Posterior cingulate gyrus (tissue), 11 donors: ENCODE measurements around the gene PPP2R5A.
"Not testable (repeated sequence)": the region's sequence is repeated elsewhere in the genome, so short reads cannot be mapped to it uniquely, and the experiment has no call there.

ENCODE experiments used
- DNase-seq, 10 donors: peaks; one replicate each; pipeline versions ENCODE4 v3.0.0 to v3.0.0-alpha.2; 2020 to 2021; ENCODE audit warnings: mixed read lengths in 3 of 10
- intact Hi-C: fragments of 100-400 bp; cut with DNase I; formaldehyde crosslinking; loops from one replicate; pipeline ENCODE4 v1.15.1; 2023

The PPP2R5A gene

DNA sequence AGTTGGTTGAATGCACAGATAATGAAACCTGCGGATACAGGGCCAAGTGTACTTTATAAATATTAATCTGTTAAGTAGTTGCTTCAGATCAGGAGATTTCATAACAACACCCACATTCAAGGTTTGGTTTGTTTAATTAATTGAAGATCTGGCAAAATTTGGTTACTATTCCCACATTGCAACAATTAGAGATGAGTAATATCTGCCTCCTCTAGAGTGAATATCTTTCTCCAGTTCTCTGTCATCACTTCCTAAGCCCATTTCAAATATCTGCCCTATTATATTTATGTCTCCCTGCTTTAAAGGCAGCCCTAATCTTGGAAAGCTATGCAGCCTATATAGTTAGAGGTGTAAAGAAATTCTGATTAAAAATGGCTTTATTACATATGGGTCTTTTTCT lies 61.4 kb downstream of the PPP2R5A start:
- intact Hi-C loops: no loop called here
- DNase-seq: no peak

DNA sequence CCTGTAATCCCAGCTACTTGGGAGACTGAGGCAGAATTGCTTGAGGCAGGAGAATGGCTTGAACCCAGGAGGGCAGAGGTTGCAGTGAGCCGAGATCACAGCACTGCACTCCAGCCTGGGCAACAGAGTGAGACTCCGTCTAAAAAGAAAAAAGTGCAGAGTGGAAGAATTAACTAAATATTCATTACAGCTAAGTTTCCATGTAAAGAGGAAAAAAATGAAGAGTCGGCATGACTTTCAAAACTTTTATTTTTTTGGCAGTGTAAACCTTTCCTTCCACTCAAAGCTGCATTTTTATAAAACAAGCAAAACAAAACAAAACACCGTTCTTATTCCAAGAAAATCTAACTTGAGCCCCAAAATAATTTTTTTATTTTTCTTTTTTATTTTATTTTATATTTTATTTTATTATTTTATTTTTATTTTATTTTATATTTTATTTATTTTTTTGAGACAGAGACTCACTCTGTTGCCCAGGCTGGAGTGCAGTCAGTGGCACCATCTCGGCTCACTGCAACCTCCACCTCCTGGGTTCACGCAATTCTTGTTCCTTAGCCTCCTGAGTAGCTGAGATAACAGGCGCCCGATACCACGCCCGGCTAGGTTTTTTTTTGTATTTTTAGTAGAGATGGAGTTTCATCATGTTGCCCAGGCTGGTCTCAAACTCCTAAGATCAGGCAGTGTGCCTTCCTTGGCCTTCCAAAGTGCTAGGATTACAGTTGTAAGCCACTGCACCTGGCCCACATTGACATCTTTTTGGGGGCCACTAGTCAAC lies 66.6 kb downstream of the PPP2R5A start:
- intact Hi-C loops: no loop called here
- no peak for DNase-seq

DNA sequence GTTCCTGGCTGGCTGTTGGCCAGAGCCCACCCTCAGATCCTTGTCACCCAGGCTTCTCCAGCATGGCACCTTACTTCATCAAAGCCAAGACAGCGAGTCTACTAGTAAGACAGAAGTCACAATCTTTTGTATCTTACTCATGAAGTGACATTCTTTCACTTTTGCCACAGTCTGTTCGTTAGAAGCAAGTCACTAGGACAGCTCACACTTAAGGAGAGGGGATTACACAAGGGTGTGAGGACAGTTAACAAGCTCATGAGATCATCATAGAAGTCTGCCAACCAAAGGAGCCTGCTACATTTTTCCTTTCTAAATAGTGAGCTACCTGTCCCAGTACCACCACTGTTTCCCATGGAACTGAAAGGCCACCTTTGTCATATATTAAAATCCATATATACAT lies 68.0 kb downstream of the PPP2R5A start:
- intact Hi-C loops: no loop called here
- no peak for DNase-seq

DNA sequence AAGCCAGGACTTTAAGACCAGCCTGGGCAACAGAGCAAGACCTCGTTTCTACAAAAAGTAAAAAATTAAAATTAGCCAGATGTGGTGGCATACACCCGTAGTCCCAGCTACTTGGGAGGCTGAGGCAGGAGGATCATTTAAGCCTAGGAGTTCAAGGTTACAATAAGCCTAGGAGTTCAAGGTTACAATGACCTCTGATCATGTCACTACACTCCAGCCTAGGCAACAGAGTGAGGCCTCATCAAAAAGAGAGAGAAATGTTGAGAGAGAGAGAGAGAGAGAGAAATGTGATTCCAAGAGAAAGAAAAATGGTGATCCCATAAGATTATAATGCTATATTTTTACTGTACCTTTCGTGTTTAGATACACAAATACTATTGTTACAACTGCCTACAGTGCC lies 69.3 kb downstream of the PPP2R5A start:
- DNase-seq: no peak
- intact Hi-C loops: no loop called here

DNA sequence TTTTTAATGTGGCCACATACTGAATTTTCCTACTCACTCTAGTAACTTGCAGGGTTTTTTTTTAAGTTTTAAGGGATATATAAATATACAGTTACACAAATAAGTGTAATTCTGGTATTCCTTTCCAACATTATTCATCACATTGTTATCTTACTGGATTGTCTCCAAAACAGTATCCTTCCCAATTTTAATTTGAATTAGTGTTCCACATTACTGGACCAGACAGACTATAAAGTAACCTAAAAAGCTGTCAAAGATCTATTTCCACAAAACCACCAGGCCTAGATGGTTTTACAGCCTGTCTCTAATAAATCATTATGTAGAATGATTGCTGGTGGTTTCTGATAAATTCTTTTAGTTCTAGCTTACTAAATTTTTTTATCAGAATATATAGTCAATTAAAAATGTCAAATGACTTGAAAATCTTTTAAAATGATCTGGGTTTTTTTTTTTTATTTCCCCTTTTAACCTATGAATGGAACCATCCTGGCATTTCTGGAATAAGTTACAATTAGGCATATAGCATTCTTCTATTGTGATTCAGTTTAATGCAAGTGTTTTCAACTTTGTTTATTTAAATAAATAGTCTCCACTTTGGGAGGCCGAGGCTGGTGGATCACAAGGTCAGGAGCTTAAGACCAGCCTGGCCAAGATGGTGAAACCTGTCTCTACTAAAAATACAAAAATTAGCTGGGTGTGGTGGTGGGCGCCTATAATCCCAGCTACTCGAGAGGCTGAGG lies 70.2 kb downstream of the PPP2R5A start:
- intact Hi-C loops: no loop called here
- no peak for DNase-seq

DNA sequence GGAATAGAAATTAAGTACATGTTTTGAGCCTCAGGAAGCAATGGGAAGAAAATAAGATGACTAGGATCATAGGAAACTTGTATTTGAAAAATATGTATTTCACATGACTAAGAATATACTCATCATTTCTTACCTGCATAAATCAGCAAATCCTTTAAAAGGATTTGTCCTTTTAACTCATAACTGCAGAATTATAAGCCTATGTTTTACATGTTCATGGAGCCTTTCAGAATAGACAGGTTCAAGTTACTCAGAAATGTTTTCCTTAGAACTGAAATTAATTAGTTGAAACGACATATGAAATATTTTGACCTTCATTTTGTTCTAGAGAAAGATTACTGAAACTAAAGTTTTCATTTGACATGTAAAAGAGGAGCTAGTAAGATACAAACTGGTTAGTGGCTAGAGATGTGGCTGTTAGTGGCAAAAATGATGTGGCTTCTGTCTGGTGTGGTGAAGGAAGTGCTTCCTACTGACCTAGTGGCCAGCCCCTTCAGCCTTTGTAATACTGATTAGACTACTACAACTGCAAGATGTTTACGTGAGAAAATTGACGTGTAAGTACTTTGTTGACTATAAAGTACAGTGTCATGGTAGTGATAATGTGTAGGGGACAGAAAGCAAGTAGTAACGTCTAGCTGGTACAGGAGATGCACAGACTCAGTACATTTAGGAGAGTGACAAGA lies 74.7 kb downstream of the PPP2R5A start:
- DNase-seq: no peak
- intact Hi-C loops: no loop called here

DNA sequence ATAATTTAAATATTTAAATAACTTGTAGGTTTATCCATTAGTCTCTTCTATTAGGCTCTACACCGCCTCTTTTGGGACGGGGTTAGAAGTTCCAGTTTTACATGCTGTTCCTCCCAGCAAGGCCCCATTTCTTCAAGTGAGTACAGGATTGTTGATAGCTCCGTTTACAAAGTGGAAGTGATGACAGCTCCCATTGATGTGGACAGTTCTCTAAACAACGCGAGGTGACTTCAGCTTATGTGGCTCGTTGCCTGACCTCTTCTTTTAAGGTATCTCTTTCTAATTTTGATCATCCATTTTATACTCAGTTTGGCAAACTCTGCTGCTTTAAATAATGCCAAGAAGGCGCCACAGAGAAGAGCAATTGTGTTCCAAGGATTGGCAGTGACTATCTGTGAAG lies 79.8 kb downstream of the PPP2R5A start:
- intact Hi-C loops: loop anchor here (5.0 kb wide), 2 partner anchors 83 to 92 kb away; no protein-coding TSS in a partner anchor
- DNase-seq: no peak

DNA sequence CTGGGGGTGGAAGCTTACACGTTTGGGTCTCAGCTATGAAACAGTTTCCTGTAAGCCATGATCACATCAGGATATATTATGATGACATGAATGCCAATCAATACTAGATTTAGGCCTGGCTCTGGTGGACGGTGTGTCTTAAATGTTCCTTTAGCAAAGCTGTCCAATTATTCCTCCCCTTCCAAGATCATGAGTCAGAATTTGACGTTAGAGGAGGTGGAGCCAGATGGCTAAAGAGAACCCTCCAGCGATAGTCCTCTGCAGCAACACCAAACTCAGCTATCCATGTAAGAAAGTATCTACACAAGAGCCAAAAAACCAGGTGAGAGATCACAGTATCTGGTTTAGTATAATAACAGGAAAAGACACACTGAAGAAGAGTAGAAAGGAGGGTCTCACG lies 81.7 kb downstream of the PPP2R5A start:
- DNase-seq: no peak

DNA sequence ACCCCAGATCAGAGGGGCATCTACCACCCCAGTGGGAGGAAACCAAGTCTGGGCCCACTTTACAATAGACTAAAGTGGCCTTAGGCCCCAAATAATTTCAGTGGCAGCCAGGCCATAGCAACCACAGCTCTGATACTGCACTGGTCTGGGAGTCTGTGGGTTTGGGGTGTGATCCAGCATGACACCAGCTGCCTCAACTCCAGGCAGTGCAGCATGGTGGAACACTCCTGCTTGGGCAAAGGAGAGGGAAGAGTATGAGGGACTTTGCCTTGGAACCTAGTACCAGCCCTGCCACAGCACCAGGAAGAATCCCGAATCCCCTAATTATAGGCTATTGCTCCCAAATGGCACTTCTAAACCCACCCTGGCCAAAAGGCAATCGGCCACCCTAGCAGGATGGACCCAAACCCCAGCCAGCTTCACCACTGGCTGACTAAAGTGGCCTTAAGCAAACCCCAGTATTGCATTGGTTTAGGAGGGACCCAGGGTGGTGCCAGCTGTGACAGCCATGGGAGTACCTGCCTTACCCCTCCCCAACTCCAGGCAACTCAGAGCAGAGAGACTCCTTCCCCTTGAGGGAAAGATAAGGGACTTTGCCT lies 82.4 kb downstream of the PPP2R5A start:
- DNase-seq: no peak
- intact Hi-C loops: loop anchor here (2.0 to 5.0 kb wide), 3 partner anchors 85 to 297 kb away; no protein-coding TSS in a partner anchor

More for the DNA sequence above, 81.7 kb downstream of the PPP2R5A start:
- intact Hi-C loops: loop anchor here (5.0 kb wide), 2 partner anchors 85 to 90 kb away; no protein-coding TSS in a partner anchor

DNA sequence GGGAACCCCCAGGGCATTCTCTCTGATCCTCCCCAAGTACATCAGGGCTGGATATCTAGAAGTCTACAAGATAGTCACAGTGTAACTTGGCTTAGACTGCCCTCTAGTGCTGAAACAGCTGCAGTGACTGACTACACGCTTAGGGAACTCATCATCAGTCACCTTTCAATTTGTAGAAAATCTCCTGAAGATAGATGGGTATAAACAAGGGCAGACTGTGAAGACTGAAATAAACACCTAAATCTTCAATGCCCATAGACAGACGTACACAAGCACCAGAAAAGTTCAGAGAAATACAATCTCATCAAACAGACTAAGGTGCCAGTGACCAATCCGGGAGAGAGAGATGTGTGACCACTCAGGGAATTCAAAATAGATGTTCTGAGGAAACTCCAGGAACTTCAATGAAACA lies 82.9 kb downstream of the PPP2R5A start:
- DNase-seq: peak in 2 of 10 donors; percentile 22 to 43
- intact Hi-C loops: loop anchor here (2.0 to 5.0 kb wide), 3 partner anchors 86 to 297 kb away; no protein-coding TSS in a partner anchor

DNA sequence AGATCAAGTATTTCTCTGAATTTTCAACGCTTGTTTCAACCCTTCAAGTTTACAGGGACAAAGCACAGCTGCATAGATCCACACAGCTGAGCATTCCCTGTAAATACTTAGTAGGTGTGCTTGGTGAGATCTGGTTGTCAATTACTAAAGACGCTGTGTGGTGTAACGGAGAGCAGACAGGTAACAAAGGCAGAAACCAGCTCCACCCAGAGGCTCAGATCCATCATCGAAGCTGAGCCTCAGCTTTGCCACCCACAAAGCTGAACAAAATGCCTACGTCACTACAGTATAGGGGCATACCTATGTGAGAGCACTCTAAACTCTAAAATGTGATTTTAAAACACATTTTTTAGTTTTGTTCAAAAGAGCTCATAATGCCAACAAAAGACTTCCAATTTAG lies 90.8 kb downstream of the PPP2R5A start:
- no peak for DNase-seq
- intact Hi-C loops: no loop called here

DNA sequence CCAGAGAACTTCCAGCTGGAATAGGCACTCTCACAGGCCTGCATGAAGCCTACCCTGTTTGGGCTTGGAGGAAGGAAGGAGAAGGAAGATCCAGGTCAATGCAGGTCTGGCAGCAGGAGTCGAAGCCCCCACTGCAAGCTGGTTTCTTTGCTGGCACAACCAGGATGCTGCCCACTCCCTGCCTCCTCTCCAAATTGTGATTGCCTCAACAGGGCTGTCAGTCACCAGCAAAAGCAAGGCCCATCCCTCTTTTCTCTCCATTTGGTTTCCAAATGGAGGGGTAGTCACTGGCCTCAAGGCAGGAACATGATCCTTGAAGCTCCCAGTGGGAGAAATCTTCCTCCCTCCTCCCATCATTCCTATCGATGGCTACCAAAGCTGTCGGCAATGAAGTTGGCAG lies 92.4 kb downstream of the PPP2R5A start:
- DNase-seq: no peak
- intact Hi-C loops: no loop called here

DNA sequence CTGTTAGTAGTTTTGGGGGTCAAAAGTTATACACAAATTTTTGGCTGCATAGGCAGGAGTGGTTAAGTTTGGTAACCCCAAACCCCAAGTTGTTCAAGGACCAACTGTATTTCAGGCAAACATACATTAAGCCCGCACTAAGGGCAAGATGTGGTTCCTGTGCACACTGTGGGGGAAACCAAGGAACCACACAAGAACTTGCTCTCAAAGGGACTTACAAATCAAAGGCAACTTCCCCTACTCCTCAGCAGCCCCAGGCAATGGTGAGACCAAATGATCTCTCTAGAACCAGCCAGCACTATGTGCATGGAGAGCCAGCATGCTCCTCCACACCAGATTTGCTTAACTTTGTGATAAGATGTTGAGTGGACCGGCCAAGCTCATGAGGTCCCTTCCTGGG lies 94.2 kb downstream of the PPP2R5A start:
- DNase-seq: no peak
- intact Hi-C loops: no loop called here

DNA sequence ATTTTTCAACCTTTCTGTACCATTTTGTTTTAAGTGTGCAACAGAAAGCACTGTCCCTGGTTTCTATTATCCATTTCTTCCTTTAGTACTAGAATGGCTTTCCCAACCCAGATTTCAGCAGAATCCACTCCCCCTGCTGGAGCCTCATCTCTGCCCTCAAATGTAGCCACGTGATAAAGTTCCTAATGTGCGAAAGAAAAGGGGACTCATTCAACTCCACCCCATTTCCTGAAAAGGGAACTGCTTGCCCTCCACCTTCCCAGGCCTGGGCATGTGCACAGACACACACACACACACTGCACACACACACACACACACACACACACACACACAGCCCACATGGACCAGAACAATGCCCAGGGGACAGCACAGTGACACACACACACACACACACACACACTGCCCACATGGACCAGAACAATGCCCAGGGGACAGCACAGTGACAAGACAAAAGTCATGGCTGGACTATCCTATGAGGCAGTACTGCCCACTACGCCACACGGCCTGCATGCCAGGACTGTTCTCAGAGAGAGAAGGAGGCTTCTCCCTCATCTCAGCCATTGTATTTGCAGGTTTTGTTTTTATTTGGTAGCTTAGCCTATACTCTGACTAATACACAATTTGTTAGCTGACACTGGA lies 96.3 kb downstream of the PPP2R5A start:
- intact Hi-C loops: no loop called here
- no peak for DNase-seq

DNA sequence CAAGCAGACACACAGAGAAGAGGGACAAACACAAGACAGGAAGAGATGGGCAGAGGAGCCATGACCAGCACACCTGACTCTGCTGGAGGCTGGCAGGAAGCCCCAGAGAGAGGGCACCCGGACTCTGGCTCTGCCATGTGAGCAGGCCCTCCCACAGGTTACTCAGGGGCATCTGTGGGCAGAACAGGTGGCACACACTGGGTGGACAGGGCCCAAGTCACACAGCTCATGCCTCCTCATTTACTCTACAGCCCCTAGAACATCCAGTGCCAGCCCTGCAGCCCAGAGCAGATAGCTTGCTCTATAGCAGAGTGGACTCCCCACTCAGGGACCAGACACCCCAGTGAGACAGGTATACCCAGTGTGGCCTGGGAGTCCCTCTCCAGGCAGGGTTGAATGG lies 100.8 kb downstream of the PPP2R5A start:
- no peak for DNase-seq
- intact Hi-C loops: no loop called here

DNA sequence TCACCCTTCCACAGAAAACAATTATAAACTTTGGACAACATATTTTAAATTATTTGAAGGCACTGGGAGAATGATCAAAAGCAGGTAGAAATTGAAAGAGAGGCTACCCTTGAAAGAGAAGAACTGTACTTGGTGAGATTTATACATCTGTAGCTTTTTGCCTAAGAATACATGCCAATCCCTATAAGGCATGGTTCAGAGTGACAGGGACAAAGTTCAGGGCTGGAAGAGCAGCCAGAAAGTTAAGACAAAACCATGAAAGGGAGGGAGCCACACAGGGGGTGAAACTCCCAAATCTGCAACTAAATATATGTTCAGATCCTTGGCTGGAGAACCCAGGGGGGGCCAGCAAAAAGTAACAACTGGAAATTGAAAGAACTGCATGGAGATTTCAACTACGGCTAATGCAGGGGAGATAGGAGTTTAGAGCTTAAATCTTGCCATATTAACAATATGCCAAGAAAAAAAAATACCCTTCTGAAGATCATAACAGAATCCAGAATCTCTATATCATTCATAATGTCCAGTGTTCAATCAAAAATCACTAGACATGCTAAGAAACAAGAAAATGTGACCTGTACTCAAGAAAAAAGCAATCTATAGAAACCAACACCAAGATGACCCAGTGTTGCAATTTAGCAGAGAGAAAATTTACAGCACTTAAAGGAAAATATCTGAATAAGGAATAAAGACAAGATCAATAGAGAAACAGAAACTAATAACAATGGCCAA lies 103.9 kb downstream of the PPP2R5A start:
- no peak for DNase-seq
- intact Hi-C loops: no loop called here

DNA sequence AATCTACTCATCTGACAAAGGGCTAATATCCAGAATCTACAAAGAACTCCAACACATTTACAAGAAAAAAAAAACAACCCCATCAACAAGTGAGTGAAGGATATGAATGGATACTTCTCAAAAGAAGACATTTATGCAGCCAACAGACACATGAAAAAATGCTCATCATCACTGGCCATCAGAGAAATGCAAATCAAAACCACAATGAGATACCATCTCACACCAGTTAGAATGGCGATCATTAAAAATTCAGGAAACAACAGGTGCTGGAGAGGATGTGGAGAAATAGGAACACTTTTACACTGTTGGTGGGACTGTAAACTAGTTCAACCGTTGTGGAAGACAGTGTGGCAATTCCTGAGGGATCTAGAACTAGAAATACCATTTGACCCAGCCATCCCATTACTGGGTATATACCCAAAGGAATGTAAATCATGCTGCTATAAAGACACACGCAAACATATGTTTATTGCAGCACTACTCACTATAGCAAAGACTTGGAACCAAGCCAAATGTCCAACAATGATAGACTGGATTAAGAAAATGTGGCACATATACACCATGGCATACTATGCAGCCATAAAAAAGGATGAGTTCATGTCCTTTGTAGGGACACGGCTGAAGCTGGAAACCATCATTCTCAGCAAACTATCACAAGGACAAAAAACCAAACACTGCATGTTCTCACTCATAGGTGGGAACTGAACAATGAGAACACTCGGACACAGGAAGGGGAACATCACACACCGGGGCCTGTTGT lies 110.6 kb downstream of the PPP2R5A start:
- DNase-seq, intact Hi-C loops: not testable (repeated sequence)

DNA sequence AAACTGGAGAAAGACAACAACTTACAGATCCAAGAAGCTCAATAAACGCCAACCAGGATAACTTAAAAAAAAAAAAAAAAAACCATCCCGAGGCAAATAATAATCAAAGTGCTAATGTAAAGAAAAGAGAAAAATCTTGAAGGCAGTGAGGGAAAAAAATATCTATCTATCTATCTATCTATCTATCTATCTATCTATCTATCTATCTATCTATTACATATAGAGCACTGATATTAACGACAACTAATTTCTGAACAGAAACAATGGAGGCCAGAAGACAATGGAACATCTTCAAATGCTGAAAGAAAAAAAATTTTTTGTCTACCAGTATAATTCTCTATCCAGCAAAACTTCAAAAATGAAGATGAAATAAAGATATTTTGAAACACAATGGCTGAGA lies 111.4 kb downstream of the PPP2R5A start:
- DNase-seq: no peak
- intact Hi-C loops: no loop called here

DNA sequence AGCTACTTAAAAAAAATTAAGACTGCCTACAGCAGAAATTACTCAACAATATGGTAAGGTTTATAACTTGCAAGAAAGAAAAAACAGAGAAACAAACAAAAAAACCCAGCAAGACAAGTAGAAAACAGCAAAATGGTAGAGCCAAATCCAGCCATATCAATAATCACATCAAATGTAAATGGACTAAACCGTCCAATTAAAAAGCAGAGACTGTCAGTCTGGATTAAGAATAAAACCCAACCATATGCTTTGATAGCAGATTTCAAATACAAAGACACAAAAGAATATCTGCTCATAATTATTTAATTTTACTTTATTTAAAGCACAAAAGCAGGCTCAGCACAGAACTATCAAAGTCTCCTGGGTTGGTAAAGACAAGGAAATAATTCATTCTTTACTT lies 112.0 kb downstream of the PPP2R5A start:
- intact Hi-C loops: no loop called here
- DNase-seq: no peak
